Keratinocyte (primary cell): ENCODE measurements around the gene SYCE3.

Experiments
- CTCF ChIP-seq, 3 experiments: IDR thresholded peaks in 1 of 3; conservative IDR thresholded peaks in 1 of 3; optimal IDR thresholded peaks in 1 of 3; 2 replicates in 2 of 3; 3 replicates in 1 of 3; pipeline versions ENCODE3 to v1.5.1; 2011; ENCODE audit warnings: low read length in 3 of 3, mild to moderate bottlenecking in 3 of 3, moderate library complexity in 2 of 3, control low read depth in 1 of 3, inconsistent platforms in 1 of 3; ENCODE audit not compliant: insufficient read depth in 2 of 3; ENCODE audit errors: extremely low read depth in 1 of 3
- EZH2 ChIP-seq: IDR thresholded peaks from one replicate; pipeline ENCODE4 v1.6.1; 2012; ENCODE audit warnings: inconsistent platforms, mild to moderate bottlenecking, low read length, moderate library complexity

GRCh38 chr22:50576070-50576469, 13.4 kb upstream of the SYCE3 start:
- TF ChIP-seq CTCF (optimal IDR thresholded peaks at IDR 0.05 in 1 of 3, IDR thresholded peaks at IDR 0.05 in 1 of 3, conservative IDR thresholded peaks at IDR 0.05 in 1 of 3; ENCODE audit: extremely low read depth in 1 of 3, insufficient read depth in 2 of 3, low read length in 3 of 3) (peak in 1 of 3 experiments; percentile 60), EZH2 (no peak)
